Stimulated activated CD4-positive, alpha-beta T cell treated with anti-CD3 and anti-CD28 coated beads, Interleukin-1b, Interleukin-23, amount 100 ng/mL, for 1 hour (primary cell): Measurements from ENCODE around the gene GALNTL6.

ENCODE experiments used
- DNase-seq, 2 donors: peaks; one replicate each; pipeline ENCODE4 v3.0.0-alpha.2; 2020; ENCODE audit warnings: low read depth in 2 of 2

GALNTL6 gene

DNA sequence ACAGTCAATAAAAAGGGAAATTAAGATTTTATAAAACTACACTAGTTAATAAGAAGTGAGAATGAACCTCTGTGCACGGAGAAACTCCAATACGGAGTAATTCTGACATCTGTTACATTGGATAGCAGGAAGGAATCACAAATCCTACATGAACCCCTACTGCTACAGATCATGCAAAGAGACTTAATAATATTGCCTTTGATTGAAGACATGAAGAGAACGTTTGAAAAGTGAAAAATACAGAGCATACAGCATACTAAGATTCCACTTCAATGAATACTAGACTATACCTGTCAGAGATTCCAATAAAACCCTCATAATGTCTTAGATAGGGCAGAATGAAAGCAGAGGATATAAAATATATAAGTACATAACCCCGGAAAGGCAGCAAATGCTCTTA is 995.0 kb downstream of the GALNTL6 start:
- no peak for DNase-seq

DNA sequence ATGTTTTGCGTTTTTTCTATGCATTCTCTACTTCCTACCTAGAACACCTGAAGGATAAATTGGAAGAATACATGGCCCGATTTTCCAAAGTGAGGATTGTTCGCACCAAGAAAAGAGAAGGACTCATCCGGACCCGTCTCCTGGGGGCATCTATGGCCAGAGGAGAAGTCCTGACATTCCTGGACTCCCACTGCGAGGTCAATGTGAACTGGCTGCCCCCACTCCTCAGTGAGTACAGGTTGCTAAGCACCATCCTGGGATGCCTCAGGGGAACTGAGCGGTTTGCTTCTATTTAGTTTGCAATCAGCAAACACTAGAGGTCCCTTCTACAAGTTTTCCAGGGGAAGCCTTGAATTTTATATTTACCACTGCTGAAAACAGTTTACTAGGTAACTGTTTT is 996.1 kb downstream of the GALNTL6 start:
- DNase-seq = no peak

DNA sequence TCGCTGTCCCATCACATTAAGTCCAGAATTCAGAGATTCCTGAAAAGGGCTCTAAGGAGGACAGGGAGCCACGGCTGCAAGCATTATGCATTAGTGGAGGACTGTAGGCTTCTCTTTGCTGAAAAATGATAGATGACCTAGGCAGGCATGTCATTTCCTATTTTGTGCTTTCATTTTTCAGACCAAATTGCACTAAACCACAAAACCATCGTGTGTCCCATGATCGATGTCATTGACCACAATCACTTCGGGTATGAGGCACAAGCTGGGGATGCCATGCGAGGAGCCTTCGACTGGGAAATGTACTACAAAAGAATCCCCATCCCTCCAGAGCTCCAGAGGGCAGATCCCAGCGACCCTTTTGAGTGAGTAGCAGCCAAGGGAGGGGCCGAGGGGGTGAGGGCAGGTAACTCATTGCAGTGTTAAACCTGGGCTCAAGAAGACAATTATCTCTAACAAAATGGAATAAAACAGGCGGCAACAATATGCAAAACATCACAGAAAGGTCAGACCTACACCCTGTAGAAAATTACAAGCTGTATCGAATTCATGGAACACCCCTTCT is 1000.2 kb downstream of the GALNTL6 start:
- no peak for DNase-seq

DNA sequence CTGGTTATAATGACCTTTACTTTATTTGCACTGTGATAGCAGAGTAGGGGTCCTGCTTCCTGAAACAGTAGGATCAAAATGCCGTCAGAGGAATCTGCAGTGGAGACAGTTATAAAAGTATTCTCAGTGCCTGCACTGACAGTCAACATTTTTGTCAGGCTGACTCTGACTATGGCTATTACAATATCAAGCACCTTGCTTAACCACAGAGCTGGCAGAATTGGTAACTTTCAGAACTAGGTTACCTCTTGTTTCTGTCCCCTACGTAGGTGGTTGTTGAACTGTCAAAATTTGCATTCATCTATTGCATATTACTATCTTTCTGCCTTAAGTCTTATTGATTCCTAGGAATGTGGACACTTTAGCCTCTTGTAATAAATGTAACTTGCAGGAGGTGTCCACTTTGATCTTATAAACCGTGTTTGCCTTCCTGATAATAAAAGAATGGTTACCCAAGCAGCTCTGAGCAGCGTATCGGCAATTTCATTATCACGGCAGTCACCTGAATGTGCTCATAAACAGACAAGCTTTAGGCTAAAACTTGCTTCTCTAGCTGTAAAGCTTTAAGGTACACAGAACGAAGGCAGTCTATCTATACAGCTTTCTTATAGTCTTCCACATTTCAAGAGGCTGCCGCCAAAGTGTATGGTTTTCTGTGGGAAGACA is 1002.4 kb downstream of the GALNTL6 start:
- no peak for DNase-seq

DNA sequence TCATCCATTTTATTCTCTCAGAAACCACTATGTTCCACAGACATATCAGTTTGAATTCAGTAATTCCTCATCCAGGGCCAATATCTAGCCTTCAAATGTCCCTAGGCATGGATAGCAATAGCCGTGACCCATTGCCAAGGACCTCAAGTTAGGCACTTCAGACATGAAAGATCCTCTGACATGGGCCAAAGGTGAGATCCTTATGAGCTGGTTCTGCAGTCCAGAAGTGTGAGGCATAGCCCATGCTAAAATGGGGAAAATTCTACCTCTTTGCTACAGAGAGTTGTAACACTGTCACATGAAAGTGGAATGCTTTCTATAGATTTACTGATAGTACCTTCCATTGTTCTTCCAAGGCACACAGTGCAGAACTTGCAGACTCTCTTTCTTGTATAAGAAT is 1005.7 kb downstream of the GALNTL6 start:
- no peak for DNase-seq

DNA sequence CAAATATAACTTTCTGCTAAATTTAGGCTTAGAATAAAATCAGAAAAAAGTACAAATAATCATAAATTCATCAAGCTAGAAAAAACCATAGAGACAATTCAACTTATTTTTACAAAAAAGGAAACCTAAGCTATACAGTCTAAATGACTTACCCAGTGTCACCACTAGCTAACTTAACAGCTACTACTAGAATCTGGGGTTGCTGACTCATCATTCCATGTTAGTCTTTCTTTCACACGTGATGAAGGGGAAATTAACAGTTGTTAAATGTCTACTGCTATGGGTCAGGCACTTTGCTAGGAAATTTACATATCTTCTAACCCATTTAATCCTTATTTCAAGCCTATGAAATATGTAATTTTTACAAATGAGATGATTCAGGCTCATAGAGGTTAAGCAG is 1006.1 kb downstream of the GALNTL6 start:
- DNase-seq = no peak

DNA sequence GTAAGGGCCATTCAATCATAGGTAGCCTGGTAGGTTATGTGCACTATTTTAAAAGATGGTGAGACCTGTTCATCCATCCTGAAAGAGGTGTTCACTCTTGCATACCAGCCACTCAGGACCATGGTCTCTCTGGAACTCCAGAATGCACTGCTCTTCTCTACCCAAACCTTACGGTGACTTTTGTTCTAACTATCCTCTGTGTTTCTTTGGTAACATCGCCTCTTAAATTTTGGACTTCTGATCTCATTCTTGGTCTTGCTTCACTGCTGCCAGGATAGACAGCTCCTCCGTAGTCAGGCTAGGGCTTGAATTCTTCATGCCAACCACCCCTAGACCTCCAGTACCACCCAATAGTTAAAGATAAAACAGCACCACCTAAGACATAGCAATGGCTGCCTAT is 1009.1 kb downstream of the GALNTL6 start:
- DNase-seq = no peak

DNA sequence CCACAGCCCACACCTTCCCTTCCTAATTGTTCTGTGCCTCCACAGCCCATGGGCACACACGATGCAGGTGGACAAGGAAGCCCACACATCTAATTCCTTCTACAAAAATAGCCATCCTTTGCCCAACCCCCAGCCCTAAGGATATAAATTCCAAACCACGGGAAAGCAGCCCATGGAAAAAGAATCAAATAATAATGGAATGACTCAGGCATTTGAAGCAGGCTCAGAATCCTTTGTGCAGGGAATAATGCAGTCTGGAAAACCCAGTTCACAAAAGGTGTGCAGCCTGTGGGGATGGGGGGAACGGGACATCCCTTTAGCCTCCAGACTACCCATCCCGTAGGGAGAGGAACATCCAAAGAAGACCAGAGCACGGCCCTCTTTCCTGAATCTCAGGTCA is 1013.1 kb downstream of the GALNTL6 start:
- no peak for DNase-seq

DNA sequence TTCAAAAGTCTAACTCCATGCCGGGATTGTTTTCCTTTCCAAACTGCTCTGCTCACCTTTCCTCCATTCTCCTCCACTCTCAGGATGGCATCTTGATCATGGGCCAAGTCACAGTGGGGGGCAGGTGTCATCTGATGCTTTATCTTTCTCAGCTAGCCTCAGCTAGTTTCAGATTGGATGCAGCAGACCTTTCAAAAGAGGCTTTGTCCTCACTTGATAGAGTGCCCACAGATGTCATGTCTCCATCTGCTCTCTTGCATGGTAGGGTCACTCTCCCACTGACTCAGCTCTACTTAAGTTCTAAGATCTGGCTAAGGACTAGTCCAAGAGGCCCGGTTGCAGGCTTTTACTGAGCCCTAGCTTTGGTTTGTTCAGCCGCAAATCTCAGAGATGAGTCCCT is 1013.7 kb downstream of the GALNTL6 start:
- no peak for DNase-seq

DNA sequence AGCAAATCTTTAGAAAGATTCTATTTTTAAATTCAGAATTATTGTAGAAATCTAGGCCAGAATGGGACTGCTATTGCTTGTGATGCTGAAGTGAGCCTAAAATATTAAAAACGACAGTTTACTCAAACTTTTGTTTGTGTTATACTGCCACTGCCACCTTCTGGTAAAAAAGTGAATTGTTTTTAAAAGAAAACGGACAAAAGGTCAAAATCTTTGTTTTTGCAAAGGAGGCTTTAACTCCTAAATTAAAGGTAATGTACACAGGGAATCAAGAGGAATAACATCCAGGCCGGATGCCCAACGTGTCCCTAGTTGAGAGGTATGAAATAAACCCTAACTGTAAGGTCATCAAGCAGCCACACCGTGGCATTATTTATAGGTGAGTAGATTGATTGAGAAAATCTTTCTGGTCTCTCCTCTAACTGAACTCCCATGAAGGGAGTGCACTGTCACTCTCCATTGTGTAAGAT is 1017.1 kb downstream of the GALNTL6 start:
- no peak for DNase-seq

DNA sequence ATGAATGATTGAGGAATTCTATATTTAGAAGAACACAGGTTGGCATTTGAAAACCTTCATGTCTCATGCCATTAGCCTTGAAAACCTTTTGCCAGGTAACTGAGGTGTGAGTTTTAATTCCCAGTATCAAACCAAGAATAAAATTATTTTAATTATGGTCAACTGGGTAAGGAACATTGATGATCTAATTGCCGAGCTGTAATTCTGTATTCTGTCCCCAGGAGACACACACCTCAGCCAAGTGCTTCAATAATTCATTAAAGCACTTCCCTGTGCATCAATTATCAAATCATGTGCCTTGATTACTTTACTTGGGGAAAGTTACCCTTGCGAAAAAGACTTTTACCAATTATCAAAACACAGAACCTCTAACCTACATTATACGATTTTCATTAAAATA is 1023.5 kb downstream of the GALNTL6 start:
- no peak for DNase-seq

DNA sequence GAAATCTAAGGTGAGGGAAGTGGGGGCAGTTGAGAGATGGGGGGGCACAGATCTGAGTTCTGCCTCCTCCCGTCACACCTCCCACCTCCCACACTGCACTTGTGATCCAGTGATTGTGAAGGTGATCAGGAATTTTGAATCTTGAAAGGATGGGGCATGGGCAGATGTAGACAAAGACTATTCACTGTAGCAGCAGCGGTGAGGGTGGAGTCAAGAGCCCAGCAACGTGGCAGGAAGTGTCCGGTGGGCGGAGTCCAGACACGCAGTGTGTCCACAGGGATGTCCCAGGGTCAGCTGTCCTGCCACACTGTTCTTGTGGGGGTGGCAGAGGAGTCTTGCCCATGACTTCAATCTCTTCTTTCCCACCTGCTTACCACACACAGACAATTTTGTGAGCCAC is 1024.9 kb downstream of the GALNTL6 start:
- no peak for DNase-seq

DNA sequence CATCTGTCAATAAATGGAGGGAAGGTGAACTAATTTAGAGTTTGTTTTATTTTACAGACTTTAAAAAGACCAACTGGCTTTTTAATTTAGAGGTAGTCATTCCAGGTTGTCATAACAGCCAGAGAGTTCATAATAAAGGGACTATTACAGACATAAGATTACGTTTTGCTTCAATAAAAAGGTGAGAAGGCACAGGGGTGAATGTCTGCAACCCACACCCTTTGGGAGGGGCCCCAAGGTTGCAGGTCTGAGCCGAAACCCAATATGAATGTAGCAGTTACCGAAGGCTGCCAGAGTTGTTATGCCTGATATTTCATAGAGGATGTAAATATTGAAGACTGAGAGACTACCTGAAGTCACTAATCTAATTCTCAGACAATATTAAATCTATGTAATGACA is 1025.7 kb downstream of the GALNTL6 start:
- no peak for DNase-seq

DNA sequence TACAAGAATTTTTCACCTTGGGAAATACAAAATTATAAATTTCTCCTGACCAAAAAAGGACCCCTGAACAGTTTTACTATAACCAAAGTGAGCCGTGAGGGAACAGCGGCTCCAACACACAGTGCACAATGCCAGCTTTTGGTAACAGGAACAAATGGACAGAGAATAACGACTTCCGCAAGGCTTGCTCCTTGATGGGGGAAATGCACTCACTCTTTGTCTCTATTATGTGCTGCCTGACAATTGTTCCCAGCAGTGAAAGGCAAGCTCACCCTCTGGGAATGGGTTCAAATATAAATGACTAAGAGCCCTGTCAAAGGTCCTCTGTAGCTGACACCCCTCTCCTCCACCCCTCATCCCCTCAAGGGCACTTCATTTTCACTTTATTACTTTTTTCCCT is 1029.6 kb downstream of the GALNTL6 start:
- no peak for DNase-seq

DNA sequence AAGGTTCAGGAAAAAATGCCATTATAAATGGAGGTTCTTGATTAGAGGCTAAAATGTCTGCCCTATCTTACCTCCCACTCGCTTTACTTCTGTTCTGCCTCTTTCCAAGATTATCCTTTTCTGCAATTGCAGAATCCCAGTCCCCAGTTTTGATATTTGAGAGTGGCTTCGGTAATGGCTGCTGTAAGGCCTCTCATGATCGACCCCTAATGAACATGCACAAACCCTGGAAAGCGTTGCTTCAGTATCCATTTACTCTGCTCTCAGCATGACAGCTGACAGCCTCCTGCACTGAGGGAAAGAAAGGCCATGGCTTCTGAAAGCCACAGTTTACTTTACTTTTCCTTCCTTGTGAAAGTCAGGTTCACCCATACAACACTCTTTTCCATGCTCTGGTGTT is 1030.0 kb downstream of the GALNTL6 start:
- no peak for DNase-seq

DNA sequence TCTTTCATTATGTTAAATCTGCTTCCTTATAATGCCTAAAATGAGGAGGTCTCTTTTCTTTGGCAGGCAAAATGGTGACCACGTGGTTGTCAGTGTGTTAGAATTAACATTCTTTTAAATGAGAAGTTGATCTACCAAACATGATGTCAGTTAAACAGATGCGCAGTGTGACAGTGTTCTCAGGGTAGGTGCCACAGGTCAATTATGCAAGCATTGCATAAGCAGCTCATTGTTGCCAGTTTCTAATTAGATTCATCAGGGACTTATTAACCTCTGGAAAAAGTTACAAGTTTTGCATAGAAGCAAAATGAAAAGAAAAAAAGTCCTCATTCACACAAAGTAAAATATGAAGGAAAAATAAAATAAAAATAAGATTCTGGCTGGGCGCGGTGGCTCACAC is 1031.4 kb downstream of the GALNTL6 start:
- DNase-seq = no peak

DNA sequence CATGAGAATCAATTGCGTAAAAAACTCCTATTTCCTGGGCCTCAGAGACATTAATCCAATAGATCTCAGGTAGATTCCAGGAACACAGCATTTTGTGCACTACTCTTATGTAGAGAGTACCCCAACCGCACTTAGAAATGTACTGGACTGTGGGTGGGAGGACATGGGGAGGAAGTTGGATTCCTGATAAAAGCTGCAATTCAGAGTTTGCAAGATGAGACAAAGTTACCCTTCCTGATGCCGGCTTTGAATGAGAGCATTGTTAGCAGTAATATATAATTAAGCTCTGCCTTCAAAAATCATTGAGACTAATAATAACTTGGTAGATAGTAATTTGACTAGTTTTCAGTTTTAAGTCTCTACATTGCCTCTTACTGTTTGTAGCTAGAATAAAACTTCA is 1032.1 kb downstream of the GALNTL6 start:
- DNase-seq = no peak

DNA sequence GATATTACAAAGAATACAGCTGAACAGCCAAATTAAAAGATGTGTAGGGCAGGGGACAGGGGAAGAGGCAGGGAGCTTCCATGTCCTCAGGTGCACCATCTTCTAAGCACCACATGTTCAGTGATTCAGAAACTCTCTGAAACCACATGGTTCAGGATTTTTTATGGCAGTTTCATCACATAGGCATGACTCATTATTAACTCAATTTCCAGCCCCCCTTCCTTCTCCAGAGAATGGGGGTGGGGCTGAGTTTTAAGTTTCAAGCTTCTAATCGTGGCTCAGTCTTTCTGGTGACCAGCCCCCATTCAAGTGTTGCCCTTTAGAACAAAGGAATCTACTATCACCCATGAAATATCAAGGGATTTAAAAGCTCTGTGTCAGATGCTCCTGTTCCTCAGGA is 1037.6 kb downstream of the GALNTL6 start:
- no peak for DNase-seq

DNA sequence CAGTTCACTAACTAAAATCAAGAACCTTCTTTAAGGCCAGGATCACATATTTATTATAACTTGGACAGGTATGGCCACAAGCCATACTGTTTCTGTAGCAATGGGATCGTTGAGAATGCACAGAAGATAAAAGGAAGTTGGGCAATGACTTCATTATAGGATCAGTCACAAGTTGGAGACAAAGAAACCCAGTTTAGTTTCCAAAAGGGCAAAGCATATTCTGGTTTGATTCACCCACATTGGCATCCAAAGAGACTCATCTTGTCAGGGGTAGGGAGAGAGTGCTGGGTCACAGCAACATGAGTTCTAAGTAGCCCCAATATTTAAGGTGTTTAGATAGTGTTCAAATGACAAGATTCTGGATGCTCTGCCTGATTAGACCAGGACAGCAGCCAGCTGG is 1038.3 kb downstream of the GALNTL6 start:
- no peak for DNase-seq

DNA sequence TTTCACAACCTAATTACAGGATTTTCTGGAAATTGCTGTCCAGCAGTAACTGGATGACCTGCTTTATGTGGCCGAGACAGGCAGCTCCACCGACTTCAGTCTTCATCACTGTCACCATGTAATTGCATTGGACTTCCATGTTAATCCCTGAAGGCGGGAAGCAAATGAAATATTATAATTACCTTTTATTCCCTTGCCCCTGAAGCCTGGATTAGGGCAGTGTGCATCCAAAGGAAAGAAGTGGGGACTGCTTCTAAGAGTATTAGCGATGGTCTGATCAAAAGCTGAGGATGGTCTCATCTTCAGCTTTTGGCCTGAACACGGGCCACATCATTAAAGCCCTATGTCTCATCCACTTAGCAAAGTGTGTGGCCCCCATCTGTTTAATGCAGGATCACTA is 1043.8 kb downstream of the GALNTL6 start:
- DNase-seq = no peak

DNA sequence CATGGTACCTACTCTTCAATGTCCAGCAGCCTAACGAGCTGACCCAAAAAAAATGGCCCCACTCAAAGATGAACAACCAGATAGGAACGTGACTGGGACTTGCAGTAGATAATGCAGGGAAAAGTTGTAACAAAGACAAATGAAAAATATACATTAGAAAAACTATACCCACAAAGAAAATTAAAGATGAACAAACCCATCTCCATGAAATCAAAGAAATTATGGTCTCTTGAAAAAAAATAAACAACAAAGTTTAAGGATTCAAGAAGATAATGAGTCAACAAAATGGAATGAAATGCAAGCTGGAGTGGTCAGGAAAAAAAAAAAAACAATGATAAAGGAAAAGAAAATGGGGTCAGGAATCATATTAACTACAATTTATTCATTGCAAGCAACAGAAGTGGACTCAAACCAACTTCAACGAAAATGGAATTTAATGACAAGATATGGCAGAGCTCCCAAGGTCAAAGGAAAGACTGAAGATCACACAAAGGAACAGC is 1045.6 kb downstream of the GALNTL6 start:
- no peak for DNase-seq

DNA sequence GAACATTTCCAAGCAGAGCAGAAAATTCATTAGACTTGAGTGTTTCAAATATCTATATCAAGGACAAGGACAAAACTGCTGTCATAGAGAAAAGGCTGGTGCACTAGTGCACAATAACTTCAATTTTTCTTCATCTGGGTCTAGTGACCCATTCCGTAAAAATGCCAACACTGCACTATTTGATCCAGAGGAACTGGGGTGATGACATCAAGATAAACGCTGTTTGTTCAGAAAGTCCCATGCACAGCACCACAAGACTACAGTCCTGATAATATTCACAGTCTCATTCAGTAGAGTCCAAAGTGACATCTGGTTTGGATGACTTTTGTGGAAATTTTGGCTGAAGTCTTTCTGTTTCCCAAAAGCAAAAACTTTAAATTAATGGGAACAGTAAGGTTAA is 1051.9 kb downstream of the GALNTL6 start:
- no peak for DNase-seq

DNA sequence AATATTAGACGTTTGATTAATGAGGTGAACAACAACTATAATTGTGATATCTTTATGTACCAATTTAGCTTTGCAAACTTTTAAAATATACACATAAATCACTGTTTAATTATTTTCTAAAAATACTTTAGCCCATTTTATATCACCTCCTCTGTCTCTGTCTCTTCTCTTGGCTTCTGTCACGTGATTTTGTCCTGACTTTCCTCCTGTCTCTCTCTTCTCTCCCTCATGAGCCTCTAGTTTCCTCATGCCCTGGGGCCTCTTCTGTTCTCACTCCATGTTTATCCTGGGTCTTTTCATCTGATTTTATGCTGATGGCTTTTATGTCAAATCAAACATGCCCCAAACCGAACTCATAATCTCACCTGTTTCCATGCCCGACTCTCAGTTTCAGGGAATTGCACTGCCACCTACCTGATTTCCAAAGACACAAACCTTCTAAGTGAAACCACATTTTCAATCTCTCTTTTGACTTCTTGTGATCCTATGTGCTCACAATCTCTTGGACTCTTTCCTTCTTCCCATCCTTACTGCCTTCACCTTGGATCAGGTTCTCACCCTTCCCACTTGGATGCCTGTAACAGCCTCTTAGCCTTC is 1052.4 kb downstream of the GALNTL6 start:
- DNase-seq = no peak
